ENCODE results near the gene SH3GL2. TPM values are rescaled to one million over a fixed set of nuclear protein-coding genes. Genes with fewer than 3 reads are reported as not detected.

The SH3GL2 gene
- total and polyA plus RNA-seq, 2 donors (not counting 1 experiment from before 2014, with no cell fraction given): not detected

GRCh38 chr9:17580119-17580518 is 1.3 kb downstream of the SH3GL2 start:
- no peaks in the 10 kb centered on the region for H4K20me1 ChIP-seq (ENCODE audit: control insufficient read depth, insufficient read depth, low read length, poor library complexity, severe bottlenecking)
- no peak for DNase-seq
- no peak overlapping the region for H3K4me3 ChIP-seq (ENCODE audit: control extremely low read depth in 1 of 5, extremely low read depth in 1 of 5, insufficient read depth in 1 of 5, low read depth in 2 of 5, low read length in 4 of 5)
- CTCF ChIA-PET: no interaction called here
- no peaks in the 10 kb centered on the region for H3K36me3 ChIP-seq (replicated peaks in 1 of 2; ENCODE audit: control extremely low read depth in 1 of 2, control insufficient read depth in 1 of 2, extremely low read depth in 1 of 2, insufficient read depth in 2 of 2, low read length in 1 of 2)
- H3K9ac ChIP-seq (ENCODE audit: low read length): no peak overlapping the region
- no peak overlapping the region for H3K27ac ChIP-seq (ENCODE audit: low read length in 2 of 2)
- 63% methylated on average over 2 of the region's 9 CpGs for WGBS (ENCODE audit: insufficient coverage)
- POLR2A ChIA-PET: no interaction called here
- no peaks in the 10 kb centered on the region for H3K4me1 ChIP-seq (ENCODE audit: control insufficient read depth in 2 of 2, insufficient read depth in 2 of 2, low read length in 2 of 2)
- H3K4me2 ChIP-seq (replicated peaks; ENCODE audit: low read depth, low read length, poor library complexity, severe bottlenecking): no peak overlapping the region
- no peak overlapping the region for H3K27ac Mint-ChIP-seq
- intact Hi-C loops (cut with micrococcal nuclease): no loop called here
- H3K27me3 Mint-ChIP-seq: peaks cover 35% of the 10 kb centered on the region
- no peak for TF ChIP-seq CTCF (IDR thresholded peaks at IDR 0.05)
- TF ChIP-seq EZH2 (IDR thresholded peaks at IDR 0.05; ENCODE audit: borderline replicate concordance, insufficient read depth, low read depth, low read length, poor library complexity, severe bottlenecking): no peak
- no peak for ATAC-seq (ENCODE audit: low read depth)
- H3K27me3 ChIP-seq (replicated peaks in 1 of 4; ENCODE audit: control extremely low read depth in 1 of 4, control insufficient read depth in 3 of 4, insufficient read depth in 4 of 4, low read length in 3 of 4): peaks cover 0 to 11% (median 5%) of the 10 kb centered on the region in 4 experiments
- no peaks in the 10 kb centered on the region for H3K79me2 ChIP-seq (ENCODE audit: control insufficient read depth, insufficient read depth, low read length)
- H2AFZ ChIP-seq (ENCODE audit: insufficient read depth, low read depth, low read length, poor library complexity, severe bottlenecking): no peak overlapping the region
- peaks cover 9% of the 10 kb centered on the region for H3K4me1 Mint-ChIP-seq
- no peaks in the 10 kb centered on the region for H3K9me3 Mint-ChIP-seq (ENCODE audit: insufficient read depth)
- H3K4me3 Mint-ChIP-seq: no peak overlapping the region
- H3K9me3 ChIP-seq (ENCODE audit: control extremely low read depth in 1 of 3, control insufficient read depth in 2 of 3, insufficient read depth in 1 of 3, low read length in 2 of 3): peaks cover 0 to 9% (median 0%) of the 10 kb centered on the region in 3 donors

- Histone ChIP-seq H3K4me2 (replicated peaks; ENCODE audit: low read depth, low read length, poor library complexity, severe bottlenecking) (no peak overlapping the region), H3K36me3 (replicated peaks in 1 of 2; ENCODE audit: control extremely low read depth in 1 of 2, control insufficient read depth in 1 of 2, extremely low read depth in 1 of 2, insufficient read depth in 2 of 2, low read length in 1 of 2) (no peaks in the 10 kb centered on the region), H3K27ac (ENCODE audit: low read length in 2 of 2) (no peak overlapping the region), H3K27me3 (replicated peaks in 1 of 4; ENCODE audit: control extremely low read depth in 1 of 4, control insufficient read depth in 3 of 4, insufficient read depth in 4 of 4, low read length in 3 of 4) (no peaks in the 10 kb centered on the region), H2AFZ (ENCODE audit: insufficient read depth, low read depth, low read length, poor library complexity, severe bottlenecking) (no peak overlapping the region), H3K9me3 (ENCODE audit: control extremely low read depth in 1 of 3, control insufficient read depth in 2 of 3, insufficient read depth in 1 of 3, low read length in 2 of 3) (no peaks in the 10 kb centered on the region), H3K79me2 (ENCODE audit: control insufficient read depth, insufficient read depth, low read length) (no peaks in the 10 kb centered on the region), H4K20me1 (ENCODE audit: control insufficient read depth, insufficient read depth, low read length, poor library complexity, severe bottlenecking) (no peaks in the 10 kb centered on the region), H3K9ac (ENCODE audit: low read length) (no peak overlapping the region), H3K4me1 (ENCODE audit: control insufficient read depth in 2 of 2, insufficient read depth in 2 of 2, low read length in 2 of 2) (no peaks in the 10 kb centered on the region), H3K4me3 (ENCODE audit: control extremely low read depth in 1 of 5, extremely low read depth in 1 of 5, insufficient read depth in 1 of 5, low read depth in 2 of 5, low read length in 4 of 5) (no peak overlapping the region)
- ChIA-PET POLR2A (no interaction called here), CTCF (no interaction called here)
- ATAC-seq (ENCODE audit: low read depth) (no peak), DNase-seq (no peak)
- no peaks in the 10 kb centered on the region for H3K4me1 Mint-ChIP-seq
- intact Hi-C loops (cut with micrococcal nuclease): no loop called here
- H3K9me3 Mint-ChIP-seq (ENCODE audit: insufficient read depth): no peaks in the 10 kb centered on the region
- H3K4me3 Mint-ChIP-seq: no peak overlapping the region
- no peak for TF ChIP-seq CTCF (IDR thresholded peaks at IDR 0.05)
- TF ChIP-seq EZH2 (IDR thresholded peaks at IDR 0.05; ENCODE audit: borderline replicate concordance, insufficient read depth, low read depth, low read length, poor library complexity, severe bottlenecking): no peak
- WGBS (ENCODE audit: insufficient coverage): no CpG with 5 or more reads among the region's 5 CpGs
- H3K27me3 Mint-ChIP-seq: peaks cover 4% of the 10 kb centered on the region
- no peak overlapping the region for H3K27ac Mint-ChIP-seq
Measured at GRCh38 chr9:17587113-17587512, 8.2 kb downstream of the SH3GL2 start.
